Measurements from ENCODE around the gene MAP3K13. TPM values are rescaled to one million over a fixed set of nuclear protein-coding genes. Genes with fewer than 3 reads are reported as not detected.
A peak's percentile ranks its signal among the peaks of the same experiment; 100 is the strongest.
"Not testable (repeated sequence)": the region's sequence is repeated elsewhere in the genome, so short reads cannot be mapped to it uniquely, and the experiment has no call there.

MAP3K13 gene
- total and polyA plus RNA-seq, 2 experiments from 2014 or later, result 19.1 to 47.4 TPM

DNA sequence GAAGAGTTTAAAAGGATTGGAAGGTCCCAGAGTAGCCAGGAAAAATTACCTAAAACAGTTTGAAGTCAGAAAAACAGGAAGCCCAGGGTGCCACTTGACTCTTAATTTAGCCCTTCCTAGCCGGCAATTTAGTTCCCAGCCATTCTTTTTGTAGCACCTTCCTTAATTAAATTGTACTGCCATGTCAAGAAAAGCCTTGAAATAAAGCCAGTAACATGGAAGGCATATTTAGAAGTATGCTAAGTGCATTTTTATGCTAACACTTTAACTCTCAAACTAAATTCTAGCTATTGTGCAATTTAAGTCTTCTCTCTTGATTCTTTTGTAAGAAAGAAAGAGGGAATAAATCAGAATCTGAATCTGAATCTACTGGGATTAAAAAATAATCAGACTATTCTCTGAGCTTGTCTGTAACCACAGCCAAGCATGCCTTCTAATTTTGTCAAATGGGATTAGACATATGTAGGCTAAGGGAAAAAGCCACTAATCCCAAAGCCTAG lies 43.2 kb downstream of the MAP3K13 start:
- no peak overlapping the region for H3K4me3 ChIP-seq
- DNase-seq (ENCODE audit: low read depth in 1 of 2, low spot score in 1 of 2), result no peak
- no peaks in the 10 kb centered on the region for H3K27me3 ChIP-seq

DNA sequence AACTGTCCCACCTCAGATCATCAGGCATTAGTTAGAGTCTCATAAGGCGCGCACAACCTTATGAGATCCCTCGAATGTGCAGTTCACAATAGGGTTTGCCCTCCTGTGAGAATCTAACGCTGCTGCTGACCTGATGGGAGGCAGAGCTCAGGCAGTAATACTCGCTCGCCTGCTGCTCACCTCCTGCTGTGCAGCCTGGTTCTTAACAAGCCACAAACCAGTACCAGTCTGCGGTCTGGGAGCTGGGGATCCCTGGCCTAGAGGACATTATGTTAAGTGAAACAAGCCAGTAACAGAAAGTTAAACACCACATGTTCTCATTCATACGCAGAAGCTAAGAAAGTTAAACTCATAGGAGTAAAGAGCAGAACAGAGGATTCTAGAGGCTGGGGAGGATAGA lies 47.0 kb downstream of the MAP3K13 start:
- Histone ChIP-seq H3K27ac (no peak overlapping the region), H3K36me3 (no peaks in the 10 kb centered on the region), H3K9me3 (ENCODE audit: low read depth) (no peaks in the 10 kb centered on the region), H3K4me3 (no peak overlapping the region), H3K4me1 (ENCODE audit: low read depth) (no peaks in the 10 kb centered on the region), H3K27me3 (no peaks in the 10 kb centered on the region)
- TF ChIP-seq, protein P1, sequence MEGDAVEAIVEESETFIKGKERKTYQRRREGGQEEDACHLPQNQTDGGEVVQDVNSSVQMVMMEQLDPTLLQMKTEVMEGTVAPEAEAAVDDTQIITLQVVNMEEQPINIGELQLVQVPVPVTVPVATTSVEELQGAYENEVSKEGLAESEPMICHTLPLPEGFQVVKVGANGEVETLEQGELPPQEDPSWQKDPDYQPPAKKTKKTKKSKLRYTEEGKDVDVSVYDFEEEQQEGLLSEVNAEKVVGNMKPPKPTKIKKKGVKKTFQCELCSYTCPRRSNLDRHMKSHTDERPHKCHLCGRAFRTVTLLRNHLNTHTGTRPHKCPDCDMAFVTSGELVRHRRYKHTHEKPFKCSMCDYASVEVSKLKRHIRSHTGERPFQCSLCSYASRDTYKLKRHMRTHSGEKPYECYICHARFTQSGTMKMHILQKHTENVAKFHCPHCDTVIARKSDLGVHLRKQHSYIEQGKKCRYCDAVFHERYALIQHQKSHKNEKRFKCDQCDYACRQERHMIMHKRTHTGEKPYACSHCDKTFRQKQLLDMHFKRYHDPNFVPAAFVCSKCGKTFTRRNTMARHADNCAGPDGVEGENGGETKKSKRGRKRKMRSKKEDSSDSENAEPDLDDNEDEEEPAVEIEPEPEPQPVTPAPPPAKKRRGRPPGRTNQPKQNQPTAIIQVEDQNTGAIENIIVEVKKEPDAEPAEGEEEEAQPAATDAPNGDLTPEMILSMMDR (IDR thresholded peaks at IDR 0.05; ENCODE audit: low read depth, low read length), result no peak
- no peak for DNase-seq (ENCODE audit: low read depth in 1 of 2, low spot score in 1 of 2)

More for the DNA sequence above, 43.2 kb downstream of the MAP3K13 start:
- H3K27ac ChIP-seq, result no peak overlapping the region
- no peaks in the 10 kb centered on the region for H3K4me1 ChIP-seq (ENCODE audit: low read depth)
- no peaks in the 10 kb centered on the region for H3K9me3 ChIP-seq (ENCODE audit: low read depth)
- H3K36me3 ChIP-seq, result no peaks in the 10 kb centered on the region
- TF ChIP-seq, protein P1 (IDR thresholded peaks at IDR 0.05; ENCODE audit: low read depth, low read length), result no peak

DNA sequence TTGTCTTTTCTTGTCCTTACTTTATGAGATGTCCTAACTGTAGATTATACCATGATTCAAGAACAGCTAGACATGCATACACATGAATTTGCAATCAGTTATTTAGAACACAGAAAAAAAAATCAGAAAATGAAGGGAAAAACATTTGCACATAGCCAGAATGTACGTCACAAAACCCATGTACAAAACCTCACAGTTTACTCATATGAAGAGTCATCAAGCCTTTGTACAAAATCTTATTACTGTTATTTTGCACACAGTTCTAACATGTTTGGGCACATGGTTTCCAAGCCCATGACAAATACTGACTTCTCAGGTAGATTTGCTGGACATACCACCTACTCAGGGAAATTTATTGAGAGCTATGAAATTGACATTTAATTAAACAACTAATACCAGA lies 48.2 kb downstream of the MAP3K13 start:
- Histone ChIP-seq H3K4me3 (no peak overlapping the region), H3K27ac (no peak overlapping the region), H3K4me1 (ENCODE audit: low read depth) (no peaks in the 10 kb centered on the region), H3K9me3 (ENCODE audit: low read depth) (no peaks in the 10 kb centered on the region), H3K36me3 (no peaks in the 10 kb centered on the region), H3K27me3 (no peaks in the 10 kb centered on the region)
- no peak for DNase-seq (ENCODE audit: low read depth in 1 of 2, low spot score in 1 of 2)
- TF ChIP-seq, protein P1 (IDR thresholded peaks at IDR 0.05; ENCODE audit: low read depth, low read length), result no peak

DNA sequence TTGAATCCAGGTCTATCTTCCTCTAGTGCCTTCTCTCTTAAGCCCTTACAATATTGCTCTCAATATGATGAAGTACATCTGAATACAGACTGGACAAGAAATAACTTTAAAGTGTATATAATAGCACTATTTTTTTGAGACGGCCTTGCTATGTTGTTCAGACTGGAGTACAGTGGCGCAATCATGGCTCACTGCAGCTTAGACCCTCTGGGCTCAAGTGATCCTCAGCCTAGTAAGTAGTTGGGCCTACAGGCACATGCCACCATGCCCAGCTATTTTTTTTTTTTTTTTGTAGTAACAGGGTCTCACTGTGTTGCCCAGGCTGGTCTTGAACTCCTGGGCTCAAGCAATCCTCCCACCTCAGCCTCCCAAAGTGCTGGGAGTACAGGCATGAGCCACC lies 53.6 kb downstream of the MAP3K13 start:
- no peaks in the 10 kb centered on the region for H3K4me1 ChIP-seq (ENCODE audit: low read depth)

DNA sequence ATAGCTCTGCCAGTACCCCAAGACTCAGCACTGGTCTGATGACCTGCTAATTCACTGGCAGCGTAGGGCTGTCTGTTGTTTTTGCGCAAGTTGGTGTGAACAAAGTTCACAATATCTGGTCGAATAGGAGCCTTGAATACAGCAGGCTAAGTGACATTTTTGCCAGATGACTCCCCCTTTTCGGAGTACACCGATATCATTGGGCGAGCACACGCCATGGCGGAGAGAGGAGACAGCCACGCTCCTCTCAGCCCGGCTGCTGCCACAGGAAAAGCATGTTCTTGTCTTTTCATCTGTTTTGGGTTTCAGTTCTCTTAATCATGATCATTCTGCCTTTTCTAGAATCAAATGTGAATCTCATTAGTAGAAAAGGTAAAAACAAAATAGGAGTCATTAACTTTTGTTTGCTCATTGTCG lies 55.6 kb downstream of the MAP3K13 start:
- not testable (repeated sequence) for DNase-seq (ENCODE audit: low read depth in 1 of 2, low spot score in 1 of 2); H3K4me1 ChIP-seq (ENCODE audit: low read depth); H3K9me3 ChIP-seq (ENCODE audit: low read depth); H3K27ac ChIP-seq; H3K36me3 ChIP-seq; H3K27me3 ChIP-seq; H3K4me3 ChIP-seq

More for the DNA sequence above, 53.6 kb downstream of the MAP3K13 start:
- Histone ChIP-seq H3K9me3 (ENCODE audit: low read depth) (no peaks in the 10 kb centered on the region), H3K4me3 (no peak overlapping the region), H3K27ac (no peak overlapping the region), H3K27me3 (no peaks in the 10 kb centered on the region), H3K36me3 (no peaks in the 10 kb centered on the region)
- DNase-seq (ENCODE audit: low read depth in 1 of 2, low spot score in 1 of 2), result no peak
- TF ChIP-seq, protein P1 (IDR thresholded peaks at IDR 0.05; ENCODE audit: low read depth, low read length), result no peak

DNA sequence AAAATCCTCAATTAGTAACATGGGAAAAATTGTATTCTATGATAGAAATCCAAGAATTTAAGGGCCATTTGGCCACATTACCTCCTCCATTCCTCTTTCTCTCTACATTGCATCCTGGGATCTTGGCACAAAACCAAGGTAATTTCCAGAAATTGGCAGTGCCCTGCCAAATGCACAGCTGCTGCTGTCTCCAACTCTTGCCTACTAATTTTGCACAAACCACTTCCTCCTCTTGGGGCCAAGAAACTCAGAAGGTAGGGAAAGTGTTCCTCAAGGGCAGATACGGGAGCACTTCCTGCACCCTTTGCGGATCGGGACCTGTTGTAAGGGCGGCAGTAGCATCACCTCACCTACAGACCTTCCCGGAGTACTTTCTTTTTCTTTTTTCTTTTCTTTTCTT lies 57.8 kb downstream of the MAP3K13 start:
- Histone ChIP-seq H3K9me3 (ENCODE audit: low read depth) (no peaks in the 10 kb centered on the region), H3K36me3 (no peaks in the 10 kb centered on the region), H3K27ac (no peak overlapping the region), H3K4me1 (ENCODE audit: low read depth) (no peaks in the 10 kb centered on the region), H3K4me3 (no peak overlapping the region), H3K27me3 (no peaks in the 10 kb centered on the region)
- peak in 1 of 2 donors; percentile 52 for DNase-seq (ENCODE audit: low read depth in 1 of 2, low spot score in 1 of 2)
- TF ChIP-seq, protein P1 (IDR thresholded peaks at IDR 0.05; ENCODE audit: low read depth, low read length), result no peak

All from cardiac muscle cell (in vitro differentiated cells and primary cell).